ENCODE measurements around the gene MAP4K3. TPM values are rescaled to one million over a fixed set of nuclear protein-coding genes. Genes with fewer than 3 reads are reported as not detected.

The MAP4K3 gene
- total RNA-seq, 1 experiment from 2014 or later: 97.4 TPM

DNA sequence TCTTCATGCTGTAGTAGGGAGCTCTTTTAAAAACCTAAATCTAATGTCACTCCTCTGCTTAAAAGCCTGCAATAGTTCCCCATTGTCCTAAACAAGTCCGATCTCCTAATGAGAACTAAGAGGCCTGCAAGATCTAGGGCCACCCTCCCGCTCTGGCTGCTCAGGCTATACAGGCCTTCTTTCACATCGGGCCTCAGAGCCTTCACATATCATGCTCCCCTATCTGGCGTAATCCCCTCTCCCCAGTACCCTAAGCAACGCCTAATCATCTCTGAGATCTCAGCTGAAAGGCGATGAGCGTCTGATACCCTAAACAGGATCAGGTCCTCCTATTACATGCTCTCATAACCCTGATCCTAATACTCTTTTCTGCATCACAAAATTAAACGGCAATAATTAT is 1.9 kb downstream of the MAP4K3 start:
- Histone ChIP-seq H3K36me3 (ENCODE audit: low read depth, low read length) (no peaks in the 10 kb centered on the region), H3K4me2 (ENCODE audit: low read length) (peak overlapping the region; percentile 85), H3K9me2 (replicated peaks; ENCODE audit: low read length) (no peaks in the 10 kb centered on the region), H4K20me1 (ENCODE audit: low read length) (peaks cover 60% of the 10 kb centered on the region), H3K4me1 (ENCODE audit: insufficient read depth, low read length) (peaks cover 70% of the 10 kb centered on the region), H3F3A (ENCODE audit: low read length, unreplicated experiment) (no peaks in the 10 kb centered on the region), H3K27ac (ENCODE audit: low read length) (peak overlapping the region; percentile 87), H2AFZ (ENCODE audit: low read length) (no peak overlapping the region), H3K4me3 (ENCODE audit: low read length) (peak overlapping the region; percentile 92), H3K9ac (ENCODE audit: low read length) (peak overlapping the region; percentile 94), H3K27me3 (ENCODE audit: low read length) (no peaks in the 10 kb centered on the region), H3K9me3 (ENCODE audit: low read length) (no peaks in the 10 kb centered on the region), H3K79me2 (ENCODE audit: low read length) (peaks cover 93% of the 10 kb centered on the region)
- DNase-seq (no peak), ATAC-seq (no peak)
- no TSS peak for BruUV-seq (replicated peaks)
- ChIA-PET CTCF (no interaction called here), POLR2A (ENCODE audit: unreplicated experiment) (no interaction called here)
- no peak for TF ChIP-seq EZH2 (IDR thresholded peaks at IDR 0.05; ENCODE audit: low read length, unreplicated experiment)
- no peak for TF ChIP-seq EZH2phosphoT487 (IDR thresholded peaks at IDR 0.05; ENCODE audit: borderline replicate concordance, low read length)
- TF ChIP-seq, protein P1, sequence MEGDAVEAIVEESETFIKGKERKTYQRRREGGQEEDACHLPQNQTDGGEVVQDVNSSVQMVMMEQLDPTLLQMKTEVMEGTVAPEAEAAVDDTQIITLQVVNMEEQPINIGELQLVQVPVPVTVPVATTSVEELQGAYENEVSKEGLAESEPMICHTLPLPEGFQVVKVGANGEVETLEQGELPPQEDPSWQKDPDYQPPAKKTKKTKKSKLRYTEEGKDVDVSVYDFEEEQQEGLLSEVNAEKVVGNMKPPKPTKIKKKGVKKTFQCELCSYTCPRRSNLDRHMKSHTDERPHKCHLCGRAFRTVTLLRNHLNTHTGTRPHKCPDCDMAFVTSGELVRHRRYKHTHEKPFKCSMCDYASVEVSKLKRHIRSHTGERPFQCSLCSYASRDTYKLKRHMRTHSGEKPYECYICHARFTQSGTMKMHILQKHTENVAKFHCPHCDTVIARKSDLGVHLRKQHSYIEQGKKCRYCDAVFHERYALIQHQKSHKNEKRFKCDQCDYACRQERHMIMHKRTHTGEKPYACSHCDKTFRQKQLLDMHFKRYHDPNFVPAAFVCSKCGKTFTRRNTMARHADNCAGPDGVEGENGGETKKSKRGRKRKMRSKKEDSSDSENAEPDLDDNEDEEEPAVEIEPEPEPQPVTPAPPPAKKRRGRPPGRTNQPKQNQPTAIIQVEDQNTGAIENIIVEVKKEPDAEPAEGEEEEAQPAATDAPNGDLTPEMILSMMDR (conservative IDR thresholded peaks at IDR 0.05; ENCODE audit: low read depth, low read length): no peak
- intact Hi-C loops (cut with micrococcal nuclease): loop anchor here (5.0 to 10.0 kb wide), 2 partner anchors 72 to 210 kb away; no protein-coding TSS in a partner anchor

DNA sequence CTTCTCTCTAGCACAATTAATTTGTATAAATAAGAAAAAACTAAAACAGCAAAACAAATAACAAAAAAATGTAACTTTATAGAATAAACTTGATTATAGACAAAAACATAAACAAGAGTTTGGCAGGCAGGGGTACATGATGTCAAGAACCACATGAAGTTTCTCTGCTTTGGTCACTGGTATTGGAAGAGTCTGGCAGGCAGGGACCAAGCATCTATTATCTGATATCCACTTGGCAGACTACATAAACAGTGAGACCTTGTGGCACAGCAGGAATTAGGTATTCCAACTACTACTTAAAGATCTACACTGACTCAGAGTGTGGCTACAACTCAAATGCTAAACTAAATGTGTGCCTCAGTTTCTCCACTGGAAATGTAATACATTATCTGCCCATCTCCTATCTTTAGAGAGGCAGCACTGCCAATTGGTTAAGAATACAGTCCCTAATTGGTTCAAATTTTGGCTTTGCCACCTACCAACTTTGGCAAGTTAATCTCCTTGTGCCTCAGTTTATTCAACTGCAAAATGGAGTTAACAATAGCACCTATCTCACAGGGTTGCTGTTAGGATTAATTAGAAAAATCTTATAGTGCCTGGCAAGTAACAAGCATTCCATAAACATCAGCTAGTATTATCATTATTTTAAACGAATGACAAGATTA is 2.7 kb downstream of the MAP4K3 start:
- no peak overlapping the region for H3K27ac ChIP-seq (ENCODE audit: low read length)
- no peaks in the 10 kb centered on the region for H3F3A ChIP-seq (ENCODE audit: low read length, unreplicated experiment)
- no peaks in the 10 kb centered on the region for H3K27me3 ChIP-seq (ENCODE audit: low read length)
- ChIA-PET POLR2A (ENCODE audit: unreplicated experiment) (no interaction called here), CTCF (no interaction called here)
- BruUV-seq (replicated peaks): no TSS peak
- TF ChIP-seq EZH2 (IDR thresholded peaks at IDR 0.05; ENCODE audit: low read length, unreplicated experiment) (no peak), EZH2phosphoT487 (IDR thresholded peaks at IDR 0.05; ENCODE audit: borderline replicate concordance, low read length) (no peak)
- TF ChIP-seq, protein P1 (conservative IDR thresholded peaks at IDR 0.05; ENCODE audit: low read depth, low read length): no peak
- H2AFZ ChIP-seq (ENCODE audit: low read length): no peak overlapping the region
- H3K9me2 ChIP-seq (replicated peaks; ENCODE audit: low read length): no peaks in the 10 kb centered on the region
- peaks cover 97% of the 10 kb centered on the region for H3K79me2 ChIP-seq (ENCODE audit: low read length)
- H3K36me3 ChIP-seq (ENCODE audit: low read depth, low read length): no peaks in the 10 kb centered on the region; the same call in 1 of the 2 replicates
- no peak for DNase-seq
- H3K4me2 ChIP-seq (ENCODE audit: low read length): peak overlapping the region; percentile 85
- H3K9me3 ChIP-seq (ENCODE audit: low read length): no peaks in the 10 kb centered on the region
- H3K4me3 ChIP-seq (ENCODE audit: low read length): peak overlapping the region; percentile 92
- peaks cover 69% of the 10 kb centered on the region for H4K20me1 ChIP-seq (ENCODE audit: low read length)
- H3K4me1 ChIP-seq (ENCODE audit: insufficient read depth, low read length): peaks cover 70% of the 10 kb centered on the region
- ATAC-seq: no peak
- H3K9ac ChIP-seq (ENCODE audit: low read length): peak overlapping the region; percentile 94
- intact Hi-C loops (cut with micrococcal nuclease): loop anchor here (5.0 to 10.0 kb wide), 2 partner anchors 37 to 210 kb away; no protein-coding TSS in a partner anchor

Measured in PC-3 (cell line).